Measurements from ENCODE around the gene ITGB3BP.

DNA sequence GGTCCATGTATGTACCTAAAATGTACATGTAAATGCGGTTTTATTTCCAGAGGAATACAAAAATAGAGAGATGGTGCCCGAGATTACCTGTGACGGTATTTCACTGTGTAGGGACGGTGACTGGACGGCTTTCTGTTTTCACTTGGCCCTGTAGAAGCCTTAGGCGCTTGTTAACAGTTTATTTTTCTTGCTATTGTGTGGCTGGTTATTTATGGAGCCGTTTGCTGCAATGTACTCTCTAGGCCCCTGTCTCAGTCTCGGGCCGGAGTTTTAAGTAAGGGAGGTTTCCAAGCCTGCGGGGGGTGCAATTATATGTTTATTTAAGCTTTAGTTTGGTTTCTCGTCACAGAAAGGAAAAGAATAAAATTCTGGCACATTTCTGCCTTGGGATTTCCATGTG, 713 bp upstream of the ITGB3BP start:
- TF ChIP-seq, protein P1, sequence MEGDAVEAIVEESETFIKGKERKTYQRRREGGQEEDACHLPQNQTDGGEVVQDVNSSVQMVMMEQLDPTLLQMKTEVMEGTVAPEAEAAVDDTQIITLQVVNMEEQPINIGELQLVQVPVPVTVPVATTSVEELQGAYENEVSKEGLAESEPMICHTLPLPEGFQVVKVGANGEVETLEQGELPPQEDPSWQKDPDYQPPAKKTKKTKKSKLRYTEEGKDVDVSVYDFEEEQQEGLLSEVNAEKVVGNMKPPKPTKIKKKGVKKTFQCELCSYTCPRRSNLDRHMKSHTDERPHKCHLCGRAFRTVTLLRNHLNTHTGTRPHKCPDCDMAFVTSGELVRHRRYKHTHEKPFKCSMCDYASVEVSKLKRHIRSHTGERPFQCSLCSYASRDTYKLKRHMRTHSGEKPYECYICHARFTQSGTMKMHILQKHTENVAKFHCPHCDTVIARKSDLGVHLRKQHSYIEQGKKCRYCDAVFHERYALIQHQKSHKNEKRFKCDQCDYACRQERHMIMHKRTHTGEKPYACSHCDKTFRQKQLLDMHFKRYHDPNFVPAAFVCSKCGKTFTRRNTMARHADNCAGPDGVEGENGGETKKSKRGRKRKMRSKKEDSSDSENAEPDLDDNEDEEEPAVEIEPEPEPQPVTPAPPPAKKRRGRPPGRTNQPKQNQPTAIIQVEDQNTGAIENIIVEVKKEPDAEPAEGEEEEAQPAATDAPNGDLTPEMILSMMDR (IDR thresholded peaks at IDR 0.05), result no peak
- no peak for TF ChIP-seq POLR2AphosphoS5 (IDR thresholded peaks at IDR 0.05; ENCODE audit: low read depth, low read length)
- TF ChIP-seq TCF7L2 (IDR thresholded peaks at IDR 0.05; ENCODE audit: low read depth, low read length), result no peak
- no peak for TF ChIP-seq SIN3A (IDR thresholded peaks at IDR 0.05; ENCODE audit: borderline replicate concordance, insufficient read depth, low read depth, low read length)

All from Panc1 (cell line).